IMR-90 (cell line): ENCODE results near the gene CBL. TPM values are rescaled to one million over a fixed set of nuclear protein-coding genes. Genes with fewer than 3 reads are reported as not detected.
A peak's percentile ranks its signal among the peaks of the same experiment; 100 is the strongest.

Source experiments
- ATAC-seq: fragments of 200-7000 bp; cut with Tn5 transposase; 2 replicates; pipeline ENCODE4 v1.9.1; 2020; ENCODE audit warnings: low read depth, mild to moderate bottlenecking, moderate library complexity
- BruUV-seq: library from RNA; stranded (reverse); fragments of 400-500 nt; replicated peaks from 2 replicates; lab custom pipeline; 2021; lab: Mats Ljungman, UMichigan
- CTCF ChIA-PET: fragments of 300-600 bp; formaldehyde crosslinking; extraction: SDS; loops from one replicate; lab custom pipeline; 2021; ENCODE audit warnings: antibody characterized with exemption; lab: Yijun Ruan, JAX
- POLR2A ChIA-PET: fragments of 300-600 bp; sonication (Branson Sonifier 250); formaldehyde crosslinking; loops from one replicate; lab custom pipeline; 2022; ENCODE audit warnings: antibody characterized with exemption; ENCODE audit not compliant: unreplicated experiment; lab: Charles Lee
- DNase-seq: peaks from one replicate; pipeline ENCODE4 v3.0.0; 2013
- H2AFZ ChIP-seq: replicated peaks from 2 replicates; pipeline ENCODE3; 2013; ENCODE audit warnings: low read length, mild to moderate bottlenecking; ENCODE audit not compliant: poor library complexity
- H2AK5ac ChIP-seq: 2 replicates; pipeline ENCODE4 v1.6.1; 2013; ENCODE audit warnings: low read depth, low read length, inconsistent platforms
- H2AK9ac ChIP-seq: replicated peaks from 2 replicates; pipeline ENCODE3; 2013; ENCODE audit warnings: mild to moderate bottlenecking, low read depth, low read length, moderate library complexity; ENCODE audit not compliant: poor library complexity
- H2BK120ac ChIP-seq: 2 replicates; pipeline ENCODE4 v1.6.1; 2013; ENCODE audit warnings: low read depth, low read length, inconsistent platforms
- H2BK15ac ChIP-seq: 3 replicates; pipeline ENCODE4 v1.6.1; 2013; ENCODE audit warnings: low read depth, low read length, inconsistent platforms
- H2BK20ac ChIP-seq: 2 replicates; pipeline ENCODE4 v1.6.1; 2013; ENCODE audit warnings: low read depth, mild to moderate bottlenecking, inconsistent platforms, low read length, moderate library complexity
- H2BK5ac ChIP-seq: 2 replicates; pipeline ENCODE4 v1.6.1; 2013; ENCODE audit warnings: mild to moderate bottlenecking, low read depth, low read length, inconsistent platforms; ENCODE audit not compliant: poor library complexity, severe bottlenecking
- H3K14ac ChIP-seq: replicated peaks from 2 replicates; pipeline ENCODE4 v1.6.1; 2013; ENCODE audit warnings: low read depth, low read length, inconsistent platforms
- H3K18ac ChIP-seq: 2 replicates; pipeline ENCODE4 v1.6.1; 2013; ENCODE audit warnings: low read depth, low read length, control low read depth
- H3K23ac ChIP-seq: 2 replicates; pipeline ENCODE4 v1.6.1; 2013; ENCODE audit warnings: low read depth, low read length, inconsistent platforms
- H3K27ac ChIP-seq: 2 replicates; pipeline ENCODE4 v1.5.1; 2013; ENCODE audit warnings: mild to moderate bottlenecking, control low read depth, low read length; ENCODE audit not compliant: insufficient read depth
- H3K27me3 ChIP-seq: 2 replicates; pipeline ENCODE4 v1.6.1; 2013; ENCODE audit warnings: low read length; ENCODE audit not compliant: control insufficient read depth, insufficient read depth
- H3K36me3 ChIP-seq: 2 replicates; pipeline ENCODE4 v1.6.1; 2013; ENCODE audit warnings: low read length, mixed read lengths; ENCODE audit not compliant: control insufficient read depth, insufficient read depth
- H3K4ac ChIP-seq: 2 replicates; pipeline ENCODE4 v1.6.1; 2013; ENCODE audit warnings: low read depth, low read length, inconsistent platforms
- H3K4me1 ChIP-seq: 2 replicates; pipeline ENCODE4 v1.6.1; 2013; ENCODE audit warnings: low read length, mixed read lengths; ENCODE audit not compliant: control insufficient read depth, insufficient read depth
- H3K4me2 ChIP-seq: 2 replicates; pipeline ENCODE4 v1.6.1; 2013; ENCODE audit warnings: low read depth, mild to moderate bottlenecking, control low read depth, low read length, moderate library complexity
- H3K4me3 ChIP-seq: 2 replicates; pipeline ENCODE4 v1.5.1; 2013; ENCODE audit warnings: low read depth, mild to moderate bottlenecking, control low read depth, low read length, moderate library complexity; ENCODE audit not compliant: insufficient read depth
- H3K56ac ChIP-seq: 2 replicates; pipeline ENCODE4 v1.6.1; 2013; ENCODE audit warnings: low read length, inconsistent platforms; ENCODE audit not compliant: insufficient read depth; ENCODE audit errors: extremely low read depth
- H3K79me1 ChIP-seq, 2 experiments: 2 replicates each; pipeline ENCODE4 v1.6.1; 2013; ENCODE audit warnings: low read length in 2 of 2, inconsistent platforms in 1 of 2, low read depth in 1 of 2
- H3K9ac ChIP-seq: 2 replicates; pipeline ENCODE4 v1.6.1; 2013; ENCODE audit warnings: low read depth, low read length, control low read depth
- H3K9me1 ChIP-seq: 2 replicates; pipeline ENCODE4 v1.6.1; 2013; ENCODE audit warnings: low read length, inconsistent platforms; ENCODE audit not compliant: insufficient read depth
- H3K9me3 ChIP-seq: 2 replicates; pipeline ENCODE4 v1.6.1; 2013; ENCODE audit warnings: low read length; ENCODE audit not compliant: control insufficient read depth, insufficient read depth
- H4K20me1 ChIP-seq: 2 replicates; pipeline ENCODE4 v1.6.1; 2013; ENCODE audit warnings: low read length, inconsistent platforms; ENCODE audit not compliant: insufficient read depth
- H4K5ac ChIP-seq: 2 replicates; pipeline ENCODE4 v1.6.1; 2013; ENCODE audit warnings: mild to moderate bottlenecking, low read depth, low read length, control low read depth
- H4K8ac ChIP-seq, 2 experiments: 2 replicates each; pipeline ENCODE4 v1.6.1; 2013; ENCODE audit warnings: low read depth in 2 of 2, low read length in 2 of 2, control low read depth in 1 of 2, inconsistent platforms in 1 of 2
- H4K91ac ChIP-seq: 2 replicates; pipeline ENCODE4 v1.6.1; 2013; ENCODE audit warnings: low read depth, low read length, inconsistent platforms; ENCODE audit not compliant: insufficient read depth
- CEBPB ChIP-seq: IDR thresholded peaks from 2 replicates; pipeline ENCODE4 v1.6.1; 2012; ENCODE audit warnings: low read depth, low read length, improper control_type of control experiment
- CTCF ChIP-seq: conservative IDR thresholded peaks from 2 replicates; pipeline ENCODE4 v1.5.1; 2012; ENCODE audit warnings: mild to moderate bottlenecking, low read depth, low read length, improper control_type of control experiment
- ELK1 ChIP-seq: fragments of 150-350 bp; IDR thresholded peaks from 2 replicates; pipeline ENCODE4 v1.6.1; 2016; ENCODE audit warnings: low read depth, mild to moderate bottlenecking, low read length, moderate library complexity, borderline replicate concordance
- MAFK ChIP-seq: IDR thresholded peaks from 2 replicates; pipeline ENCODE4 v1.6.1; 2012; ENCODE audit warnings: low read depth, low read length, improper control_type of control experiment
- MAZ ChIP-seq: IDR thresholded peaks from 2 replicates; pipeline ENCODE4 v1.6.1; 2012; ENCODE audit warnings: low read depth, mild to moderate bottlenecking, low read length, improper control_type of control experiment, moderate library complexity, borderline replicate concordance
- MXI1 ChIP-seq: IDR thresholded peaks from 2 replicates; pipeline ENCODE4 v1.6.1; 2012; ENCODE audit warnings: low read depth, mild to moderate bottlenecking, low read length, moderate library complexity, borderline replicate concordance
- NFE2L2 ChIP-seq: fragments of 150-350 bp; IDR thresholded peaks from 2 replicates; pipeline ENCODE4 v1.6.1; 2016; ENCODE audit warnings: low read depth, mild to moderate bottlenecking, low read length
- POLR2A ChIP-seq: IDR thresholded peaks from 2 replicates; pipeline ENCODE4 v1.6.1; 2012; ENCODE audit warnings: mild to moderate bottlenecking, low read depth, low read length
- RAD21 ChIP-seq: IDR thresholded peaks from 2 replicates; pipeline ENCODE4 v1.6.1; 2012; ENCODE audit warnings: low read length, improper control_type of control experiment
- RCOR1 ChIP-seq: IDR thresholded peaks from 2 replicates; pipeline ENCODE4 v1.6.1; 2012; ENCODE audit warnings: mild to moderate bottlenecking, low read length, improper control_type of control experiment; ENCODE audit not compliant: insufficient replicate concordance
- RFX5 ChIP-seq: IDR thresholded peaks from 2 replicates; pipeline ENCODE4 v1.8.0; 2012; ENCODE audit warnings: low read depth, mild to moderate bottlenecking, low read length, moderate library complexity
- SMC3 ChIP-seq: fragments of 150-350 bp; IDR thresholded peaks from 2 replicates; pipeline ENCODE4 v1.6.1; 2016; ENCODE audit warnings: low read depth, mild to moderate bottlenecking, antibody characterized with exemption, low read length, moderate library complexity
- USF2 ChIP-seq: fragments of 150-350 bp; IDR thresholded peaks from 2 replicates; pipeline ENCODE4 v1.6.1; 2017; ENCODE audit warnings: mild to moderate bottlenecking, antibody characterized with exemption, low read length, low read depth
- WGBS, 2 experiments: methylation state at CpG; one replicate each; pipeline versions ENCODE4 v1.1.5 to v1.1.7; 2013; ENCODE audit warnings: missing lambda C conversion rate in 2 of 2; ENCODE audit not compliant: insufficient read length in 1 of 2; ENCODE audit errors: extremely low coverage in 2 of 2; 5-methylcytosine and 5-hydroxymethylcytosine counted together
- dilution Hi-C: fragments of 300-500 bp; cut with HindIII; formaldehyde crosslinking; loops from one replicate; pipeline ENCODE4 v1.14.3; 2018; ENCODE audit warnings: low sequenced_read_pairs; ENCODE audit not compliant: unreplicated experiment
- in situ Hi-C: fragments of 300-500 bp; cut with MboI; formaldehyde crosslinking; loops from 3 replicates; pipeline ENCODE4 v1.14.3; 2019; ENCODE audit warnings: low sequenced_read_pairs, inconsistent platforms, mixed read lengths
- intact Hi-C: fragments of 100-400 bp; cut with micrococcal nuclease; formaldehyde crosslinking; loops from 2 replicates; pipeline ENCODE4 v1.10.0; 2022
- polyA plus RNA-seq, 3 experiments: library from polyadenylated mRNA; depleted of rRNA; stranded (reverse); fragments of >200 nt; gene quantifications; 2 replicates each; pipeline ENCODE4 v1.2.3, GENCODE V29; 2012; ENCODE audit warnings: low replicate concordance in 1 of 3
- total RNA-seq: library from RNA; depleted of rRNA; stranded (reverse); fragments of >200 nt; gene quantifications from 2 replicates; pipeline ENCODE4 v1.2.3, GENCODE V29; 2012

Gene CBL
- total and polyA plus RNA-seq, 2 of the 4 experiments (the other 2 are of a cell fraction), result 6.1 to 11.8 TPM

- intact Hi-C loops (loop anchor here (1.0 kb wide), 2 partner anchors 18 to 118 kb away; no protein-coding TSS in a partner anchor), dilution Hi-C loops (no loop called here), in situ Hi-C loops (loop anchor here (5.0 to 25.0 kb wide), 2 partner anchors 116 to 756 kb away; no protein-coding TSS in a partner anchor)
- CTCF ChIA-PET, result interaction anchor here (0.5 to 2.9 kb wide), 27 partner anchors 8 to 830 kb away, joined by 3 to 32 read pairs (median 4); partner anchors contain the start of genes C1QTNF5 and USP2
- 0% methylated on average over 4 of the region's 54 CpGs; no CpG with 5 or more reads in 1 of the 2 experiments for WGBS, 2 experiments
- DNase-seq (peak; percentile 66), ATAC-seq (peak; percentile 87)
- Histone ChIP-seq H4K8ac (peak overlapping the region in 1 of 2 experiments; percentile 60; a peak in 1 of 4 replicates), H4K20me1 (peaks cover 7% of the 10 kb centered on the region; the same call in 1 of the 2 replicates), H3K23ac (peak overlapping the region; percentile 81), H3K9ac (peak overlapping the region; percentile 5; the same call in 1 of the 2 replicates), H3K14ac (peak overlapping the region; percentile 62; the same call in 1 of the 2 replicates), H3K9me1 (peaks cover 3% of the 10 kb centered on the region; the same call in 1 of the 2 replicates), H3K56ac (no peak overlapping the region), H3K36me3 (no peaks in the 10 kb centered on the region), H3K27ac (no peak overlapping the region), H3K18ac (no peak overlapping the region), H3K4me3 (peak overlapping the region; percentile 46), H2BK15ac (no peak overlapping the region), H3K4ac (peak overlapping the region; percentile 36), H2BK120ac (peak overlapping the region; percentile 32; the same call in 1 of the 2 replicates), H2AK5ac (no peak overlapping the region), H2AFZ (peak overlapping the region; percentile 99), H2AK9ac (peak overlapping the region; percentile 84), H4K91ac (no peak overlapping the region), H3K79me1 (no peaks in the 10 kb centered on the region), H2BK5ac (no peak overlapping the region), H3K27me3 (0 out of 2 replicates have a peak, but pooled peaks cover 4% of the 10 kb centered on the region), H4K5ac (no peak overlapping the region), H2BK20ac (no peak overlapping the region), H3K9me3 (no peaks in the 10 kb centered on the region), H3K4me2 (peak overlapping the region; percentile 76), H3K4me1 (peaks cover 3% of the 10 kb centered on the region)
- POLR2A ChIA-PET, result interaction anchor here (0.7 to 1.2 kb wide), 3 partner anchors 19 to 983 kb away, joined by 3 to 6 read pairs (median 3); no protein-coding TSS in a partner anchor
- BruUV-seq, result no TSS peak
- peak; percentile 64; the same call in 1 of the 2 replicates for TF ChIP-seq MAZ
- TF ChIP-seq RAD21, result peak; percentile 79
- no peak for TF ChIP-seq MXI1
- TF ChIP-seq RFX5, result no peak
- no peak for TF ChIP-seq NFE2L2
- no peak for TF ChIP-seq USF2
- peak; percentile 90 for TF ChIP-seq CTCF
- TF ChIP-seq SMC3, result peak; percentile 75
- TF ChIP-seq POLR2A, result no peak
- TF ChIP-seq ELK1, result no peak
- no peak for TF ChIP-seq CEBPB
- no peak for TF ChIP-seq MAFK
- TF ChIP-seq RCOR1, result no peak
Measured at GRCh38 chr11:119356349-119357031, 150.4 kb downstream of the CBL start.
